A549 treated with RU486 at 1 μM for 4 hours (cell line): ENCODE data around the gene KCNJ3. TPM values are rescaled to one million over a fixed set of nuclear protein-coding genes. Genes with fewer than 3 reads are reported as not detected.

Experiments used
- total RNA-seq: library from RNA; stranded (reverse); fragments of 200-300 nt; extraction: Qiagen RNA extraction; gene quantifications from 5 replicates; pipeline ENCODE4 v1.2.3, GENCODE V29; 2022; ENCODE audit warnings: low read depth

The KCNJ3 gene
- not detected in 5 replicates for total RNA-seq

GRCh38 chr2:154698296-154698720 is at the start of gene KCNJ3:
TSS of gene KCNJ3 (plus strand) at chr2:154698695. CDS start at chr2:154698776, 81 bp downstream.

